Gastroesophageal sphincter (tissue), 4 donors: ENCODE data around the gene NT5C3A. TPM values are rescaled to one million over a fixed set of nuclear protein-coding genes. Genes with fewer than 3 reads are reported as not detected.

Experiments used
- ATAC-seq: fragments of 150-250 bp; one replicate; pipeline ENCODE4 v1.9.1; 2016; ENCODE audit warnings: mild to moderate bottlenecking, moderate library complexity
- H3K27ac ChIP-seq, 4 donors: fragments of 200-600 bp; sonication (generic) in 3 of 4; 1 replicate in 3 of 4; 2 replicates in 1 of 4; pipeline ENCODE4 v1.5.1; 2016 to 2019
- H3K27me3 ChIP-seq: fragments of 200-600 bp; sonication (generic); one replicate; pipeline ENCODE4 v1.5.1; 2019
- H3K36me3 ChIP-seq, 2 donors: fragments of 200-600 bp; sonication (generic); one replicate each; pipeline ENCODE4 v1.5.1; 2019; ENCODE audit warnings: control low read depth in 1 of 2
- H3K4me1 ChIP-seq, 3 donors: fragments of 200-600 bp; sonication (generic); 1 replicate in 2 of 3; 2 replicates in 1 of 3; pipeline ENCODE4 v1.5.1; 2016 to 2019; ENCODE audit warnings: control low read depth in 2 of 3
- H3K4me3 ChIP-seq, 2 donors: fragments of 200-600 bp; sonication (generic); one replicate each; pipeline ENCODE4 v1.5.1; 2019; ENCODE audit warnings: mild to moderate bottlenecking in 1 of 2, moderate library complexity in 1 of 2
- H3K9me3 ChIP-seq, 3 donors: fragments of 200-600 bp; sonication (generic); one replicate each; pipeline ENCODE4 v1.5.1; 2017 to 2019; ENCODE audit warnings: control low read depth in 2 of 3
- EP300 ChIP-seq: sonication (generic); formaldehyde crosslinking; IDR thresholded peaks from one replicate; pipeline ENCODE4 v1.6.1; 2017; ENCODE audit warnings: antibody characterized with exemption, mild to moderate bottlenecking
- POLR2A ChIP-seq, 2 donors: fragments of 450-650 bp; IDR thresholded peaks; one replicate each; pipeline ENCODE4 v1.6.1; 2017; ENCODE audit warnings: antibody characterized with exemption in 2 of 2, mild to moderate bottlenecking in 2 of 2, moderate library complexity in 1 of 2
- POLR2AphosphoS5 ChIP-seq: sonication (generic); formaldehyde crosslinking; IDR thresholded peaks from one replicate; pipeline ENCODE4 v1.6.1; 2017; ENCODE audit warnings: antibody characterized with exemption
- WGBS, 2 donors: methylation state at CpG; one replicate each; pipeline ENCODE4 v1.1.5; 2018; ENCODE audit warnings: low coverage in 1 of 2; 5-methylcytosine and 5-hydroxymethylcytosine counted together
- total RNA-seq, 4 donors: library from RNA; depleted of rRNA; stranded (reverse); fragments of >200 nt; gene quantifications; one replicate each; pipeline ENCODE4 v1.1.0, GENCODE V29; 2016
- TF ChIP-seq, protein P1 (sequence below), 4 experiments: fragments of 200-600 bp in 2 of 4; fragments of 450-650 bp in 2 of 4; sonication (generic) in 1 of 4; IDR thresholded peaks; one replicate each; pipeline ENCODE4 v1.5.1; 2017 to 2019; ENCODE audit warnings: antibody characterized with exemption in 4 of 4, mild to moderate bottlenecking in 2 of 4, moderate library complexity in 2 of 4

The NT5C3A gene
- total RNA-seq, result 10 to 100 TPM; 13.1 to 32.5 (median 20.2) TPM

DNA sequence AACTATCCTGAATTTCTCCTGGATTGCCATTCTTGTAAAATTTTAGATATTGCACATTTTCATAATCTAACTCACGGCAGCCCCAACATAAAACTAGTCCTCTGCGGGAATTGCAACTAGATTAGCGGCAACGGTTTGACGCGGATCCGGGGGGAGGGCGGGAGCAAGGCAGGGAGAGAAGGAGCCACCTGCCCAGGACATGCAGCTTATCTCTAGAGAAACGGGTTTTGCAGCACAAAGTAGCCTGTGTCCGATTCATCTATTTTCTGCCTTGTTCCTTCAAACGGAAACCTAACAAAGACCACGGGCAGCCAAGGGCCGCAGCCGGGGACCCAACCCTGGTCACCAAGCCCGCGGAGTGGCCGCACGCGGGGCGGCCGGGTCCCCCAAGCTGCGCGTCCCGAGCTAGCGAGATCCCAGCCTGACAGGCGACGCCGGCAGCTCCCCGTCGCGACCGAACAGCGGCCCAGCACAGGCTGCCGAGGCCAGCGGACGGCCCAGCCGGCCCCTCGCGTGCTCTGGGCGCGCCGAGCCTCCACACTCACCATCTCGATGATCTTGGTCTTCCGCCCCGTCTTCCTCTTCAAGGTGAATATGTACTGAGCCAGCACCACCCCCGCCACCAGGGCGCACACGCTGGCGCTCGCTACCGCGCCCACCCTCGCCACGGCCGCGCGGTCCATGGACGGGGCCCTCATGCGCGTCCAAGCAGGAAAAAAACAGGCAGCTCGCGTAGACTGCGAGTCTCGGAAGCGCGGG, at the start of gene NT5C3A:
Gene NT5C3A (minus strand): TSS at position 754 of the 759 bp plus-strand sequence. CDS start 71 bp downstream, at position 683.
- peak within 1 kb of the TSS; percentile 66 to 95 (median 92) for H3K27ac ChIP-seq
- peaks cover 0 to 13% (median 0%) of the 10 kb centered on the region in 3 donors for H3K9me3 ChIP-seq
- 0% methylated on average over 2 to 13 of the region's 66 CpGs for WGBS, 2 donors
- peak; percentile 52 for ATAC-seq
- peaks cover 0 to under 1% of the 10 kb centered on the region in 2 donors for H3K36me3 ChIP-seq
- H3K4me1 ChIP-seq, result peaks cover 0 to 44% (median 10%) of the 10 kb centered on the region in 3 donors
- H3K4me3 ChIP-seq, result peak within 1 kb of the TSS; percentile 59 to 87
- no peaks in the 10 kb centered on the region for H3K27me3 ChIP-seq
- TF ChIP-seq POLR2A (IDR thresholded peaks at IDR 0.05) (peak; percentile 63 to 77), POLR2AphosphoS5 (peak; percentile 78), EP300 (no peak)

DNA sequence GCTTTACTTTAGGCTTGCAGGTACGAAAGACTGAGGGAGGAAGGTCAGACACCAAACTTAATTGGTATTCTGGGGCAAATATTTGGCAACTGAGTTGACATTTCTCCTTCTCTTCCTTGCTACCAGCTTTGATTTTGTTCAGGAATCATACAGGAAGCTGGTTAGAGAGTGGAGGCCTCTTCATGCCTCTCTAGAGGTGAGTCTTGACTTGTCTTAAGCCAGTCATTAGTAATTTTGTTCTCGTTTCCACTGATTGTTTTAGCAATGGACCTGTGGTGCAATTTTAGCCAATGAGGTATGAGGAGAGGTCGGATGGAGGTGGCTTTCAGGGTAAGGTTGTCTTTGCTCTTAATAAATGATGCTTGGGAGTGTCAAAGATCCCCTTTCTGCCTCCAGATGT, 49.0 kb upstream of the NT5C3A start:
- Histone ChIP-seq H3K27ac (no peak overlapping the region), H3K27me3 (no peaks in the 10 kb centered on the region), H3K4me1 (peaks cover 6 to 28% (median 16%) of the 10 kb centered on the region in 3 donors), H3K9me3 (no peaks in the 10 kb centered on the region), H3K4me3 (no peak overlapping the region), H3K36me3 (no peaks in the 10 kb centered on the region)
- TF ChIP-seq, protein P1, sequence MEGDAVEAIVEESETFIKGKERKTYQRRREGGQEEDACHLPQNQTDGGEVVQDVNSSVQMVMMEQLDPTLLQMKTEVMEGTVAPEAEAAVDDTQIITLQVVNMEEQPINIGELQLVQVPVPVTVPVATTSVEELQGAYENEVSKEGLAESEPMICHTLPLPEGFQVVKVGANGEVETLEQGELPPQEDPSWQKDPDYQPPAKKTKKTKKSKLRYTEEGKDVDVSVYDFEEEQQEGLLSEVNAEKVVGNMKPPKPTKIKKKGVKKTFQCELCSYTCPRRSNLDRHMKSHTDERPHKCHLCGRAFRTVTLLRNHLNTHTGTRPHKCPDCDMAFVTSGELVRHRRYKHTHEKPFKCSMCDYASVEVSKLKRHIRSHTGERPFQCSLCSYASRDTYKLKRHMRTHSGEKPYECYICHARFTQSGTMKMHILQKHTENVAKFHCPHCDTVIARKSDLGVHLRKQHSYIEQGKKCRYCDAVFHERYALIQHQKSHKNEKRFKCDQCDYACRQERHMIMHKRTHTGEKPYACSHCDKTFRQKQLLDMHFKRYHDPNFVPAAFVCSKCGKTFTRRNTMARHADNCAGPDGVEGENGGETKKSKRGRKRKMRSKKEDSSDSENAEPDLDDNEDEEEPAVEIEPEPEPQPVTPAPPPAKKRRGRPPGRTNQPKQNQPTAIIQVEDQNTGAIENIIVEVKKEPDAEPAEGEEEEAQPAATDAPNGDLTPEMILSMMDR (IDR thresholded peaks at IDR 0.05), result no peak
- ATAC-seq, result no peak
- 46 to 75% methylated on average over 2 to 3 of the region's 3 CpGs for WGBS, 2 donors

DNA sequence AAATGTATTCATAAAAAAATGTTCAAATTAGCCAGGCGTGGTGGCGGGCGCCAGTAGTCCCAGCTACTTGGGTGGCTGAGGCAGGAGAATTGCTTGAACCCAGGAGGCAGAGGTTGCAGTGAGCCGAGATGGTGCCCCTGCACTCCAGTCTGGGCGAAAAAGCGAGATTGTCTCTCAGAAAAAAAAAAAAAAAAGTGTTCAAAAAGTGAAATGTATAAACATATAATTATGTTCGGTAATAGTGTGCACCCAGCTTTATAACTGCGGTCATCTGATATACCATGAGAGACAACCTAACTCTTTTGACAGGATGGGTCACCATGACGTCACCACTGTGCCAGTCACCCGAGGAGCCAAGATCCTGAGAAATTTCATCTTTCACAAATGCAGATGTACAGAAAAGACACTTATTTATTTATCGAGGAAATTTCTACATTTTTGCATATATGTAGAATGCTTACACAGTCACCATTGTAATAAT, 47.2 kb upstream of the NT5C3A start:
- WGBS, 2 donors, result 15 to 19% methylated on average over 11 of the region's 11 CpGs
- H3K4me1 ChIP-seq, result peaks cover 6 to 46% (median 16%) of the 10 kb centered on the region in 3 donors
- peak overlapping the region; percentile 85 to 100 for H3K4me3 ChIP-seq
- no peaks in the 10 kb centered on the region for H3K36me3 ChIP-seq
- no peaks in the 10 kb centered on the region for H3K27me3 ChIP-seq
- TF ChIP-seq EP300 (no peak), POLR2A (IDR thresholded peaks at IDR 0.05) (no peak), POLR2AphosphoS5 (no peak)
- TF ChIP-seq, protein P1 (IDR thresholded peaks at IDR 0.05), result no peak
- H3K9me3 ChIP-seq, result no peaks in the 10 kb centered on the region
- no peak for ATAC-seq
- peak overlapping the region in 2 of 4 donors; percentile 87 for H3K27ac ChIP-seq

DNA sequence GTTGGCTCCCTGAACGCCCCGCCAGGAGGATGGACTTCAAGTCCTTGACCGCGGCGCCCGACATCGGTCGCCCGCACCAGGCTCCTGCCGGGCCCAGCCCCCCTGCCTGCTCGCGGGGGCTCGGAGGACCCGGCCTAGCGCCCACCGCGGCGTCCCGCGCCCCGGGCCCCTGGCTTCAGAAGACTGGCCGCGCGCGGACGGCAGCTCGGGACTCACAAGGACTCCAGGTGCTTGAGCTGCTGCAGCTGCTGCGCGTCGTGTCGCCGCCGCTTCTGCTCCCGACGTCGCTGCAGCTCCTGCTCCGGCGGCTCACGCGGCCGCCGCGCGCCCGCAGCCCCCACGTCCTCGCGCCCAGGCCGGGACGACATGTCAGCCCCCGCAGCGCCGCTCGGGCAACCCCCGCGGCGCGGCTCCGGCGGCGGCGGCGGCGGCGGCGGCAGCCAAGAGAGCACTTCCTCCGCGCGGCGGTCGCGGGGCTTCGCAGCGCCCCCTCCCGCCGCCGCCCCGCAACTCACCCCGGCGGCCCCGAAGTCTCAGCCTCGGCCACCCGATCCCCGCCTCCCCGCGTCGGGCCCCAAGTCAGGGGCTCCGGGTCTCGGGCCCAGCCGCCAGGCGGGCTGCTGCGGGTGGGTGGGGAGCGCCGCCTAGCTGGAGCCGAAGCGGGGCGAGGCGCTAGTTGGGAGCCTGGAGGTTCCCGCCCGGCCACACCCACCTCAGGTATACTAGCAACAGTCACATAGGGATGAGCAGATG, 46.6 kb upstream of the NT5C3A start, which contains the start of gene RP9:
Gene RP9 (minus strand): TSS at position 400 of the 753 bp plus-strand sequence. CDS start 32 bp downstream, at position 368.
- Histone ChIP-seq H3K4me3 (peak within 1 kb of the TSS; percentile 85 to 100), H3K27ac (peak within 1 kb of the TSS; percentile 62 to 87 (median 82)), H3K36me3 (no peaks in the 10 kb centered on the region), H3K9me3 (no peaks in the 10 kb centered on the region), H3K4me1 (peaks cover 6 to 47% (median 16%) of the 10 kb centered on the region in 3 donors), H3K27me3 (no peaks in the 10 kb centered on the region)
- WGBS, 2 donors, result no CpG with 5 or more reads among the region's 100 CpGs
- ATAC-seq, result peak; percentile 90
- TF ChIP-seq POLR2AphosphoS5 (no peak), EP300 (no peak), POLR2A (IDR thresholded peaks at IDR 0.05) (peak; percentile 25 to 62)
- TF ChIP-seq, protein P1 (IDR thresholded peaks at IDR 0.05), result peak; percentile 42 to 72 (median 66)

DNA sequence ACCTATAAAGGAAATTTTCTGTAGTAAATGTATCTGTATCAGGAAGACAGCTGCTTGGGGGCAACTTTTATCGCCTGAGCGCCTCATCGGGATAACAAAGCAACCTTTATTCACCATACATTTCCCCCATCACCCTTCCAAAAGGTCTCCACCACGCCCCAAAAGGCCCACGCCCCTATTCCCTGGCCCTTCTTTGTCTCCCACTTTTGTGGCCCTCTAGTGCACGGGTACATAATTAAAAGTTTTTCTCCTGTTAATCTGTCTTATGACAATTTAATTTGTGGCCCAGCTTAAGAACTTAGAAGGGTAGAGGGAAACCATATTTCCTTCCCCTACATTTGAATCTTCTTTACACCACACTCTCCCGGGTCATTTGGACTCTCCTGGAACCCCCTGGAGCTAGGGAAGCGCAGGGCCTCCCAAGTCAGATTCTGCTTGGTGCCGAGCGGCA, 46.0 kb upstream of the NT5C3A start:
- no peak for TF ChIP-seq POLR2A (IDR thresholded peaks at IDR 0.05)
- TF ChIP-seq EP300, result no peak
- TF ChIP-seq POLR2AphosphoS5, result no peak
- TF ChIP-seq, protein P1 (IDR thresholded peaks at IDR 0.05), result peak in 1 of 4 experiments; percentile 12
- Histone ChIP-seq H3K36me3 (peaks cover 0 to 6% of the 10 kb centered on the region in 2 donors), H3K27me3 (no peaks in the 10 kb centered on the region), H3K4me3 (peak overlapping the region; percentile 85 to 100), H3K9me3 (no peaks in the 10 kb centered on the region), H3K4me1 (peaks cover 6 to 47% (median 16%) of the 10 kb centered on the region in 3 donors), H3K27ac (peak overlapping the region; percentile 62 to 87 (median 82))
- no peak for ATAC-seq
- WGBS, 2 donors, result 0% methylated on average over 7 to 8 of the region's 10 CpGs
